GM19463 (cell line): ENCODE measurements around the gene ERRFI1.

Experiments used
- ATAC-seq: cut with Tn5 transposase; IDR thresholded peaks from one replicate; pipeline ENCODE4 v1.9.1; 2021; ENCODE audit warnings: mild to moderate bottlenecking, moderate library complexity; ENCODE audit not compliant: unreplicated experiment

The ERRFI1 gene

GRCh38 chr1:8020032-8020431 lies 6.1 kb downstream of the ERRFI1 start:
- no peak for ATAC-seq

DNA sequence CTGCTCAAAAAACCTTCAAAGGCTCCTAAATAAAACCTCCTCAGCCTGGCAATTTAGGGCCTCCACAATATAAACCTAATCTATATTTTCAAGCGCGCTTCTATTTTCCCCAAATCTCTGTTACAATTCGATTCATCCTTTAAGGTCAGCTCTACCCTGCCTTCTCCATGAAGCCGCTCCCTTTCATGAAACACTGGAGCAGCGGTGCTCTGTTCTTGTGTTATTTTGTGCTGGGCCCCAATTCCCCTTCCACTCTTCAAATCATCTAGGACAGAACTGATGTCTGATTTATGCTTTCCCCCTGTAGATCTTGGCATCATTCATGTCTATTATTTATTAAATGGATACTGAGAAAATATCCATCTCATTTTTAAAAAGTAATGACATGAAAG lies 6.9 kb downstream of the ERRFI1 start:
- no peak for ATAC-seq

DNA sequence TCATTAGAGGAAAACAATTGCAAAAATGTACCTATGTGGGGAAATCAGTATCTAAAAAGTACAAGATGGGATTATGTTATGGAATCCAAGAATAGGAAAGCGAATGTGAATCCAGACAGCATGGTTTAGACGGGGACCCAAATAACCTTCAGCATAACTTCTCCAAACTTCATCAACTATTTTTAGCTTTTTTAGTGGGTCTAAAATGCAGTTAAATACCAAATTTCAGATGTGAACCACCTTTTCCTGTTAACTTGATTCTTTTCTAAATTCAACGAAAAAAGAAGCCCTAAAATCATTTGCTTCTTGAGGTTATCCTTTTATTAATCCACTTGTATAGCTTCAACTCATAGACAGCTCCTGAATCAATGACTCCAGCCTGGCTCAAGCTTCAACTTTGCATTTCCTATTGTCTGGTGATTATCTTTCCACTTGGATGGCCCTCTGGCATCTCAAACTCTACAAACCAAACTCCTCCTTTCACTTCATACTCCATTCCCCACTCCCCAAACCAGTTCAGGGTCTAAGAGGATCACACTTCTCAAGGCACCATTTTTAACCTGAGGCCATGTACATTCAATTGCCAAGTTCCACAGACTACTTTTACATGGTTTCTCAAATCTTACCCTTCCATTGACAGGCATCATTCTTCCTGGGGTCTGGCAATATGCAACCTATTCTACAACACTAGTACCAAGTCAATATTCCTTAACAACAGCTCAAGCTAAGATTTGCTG lies 7.4 kb downstream of the ERRFI1 start:
- no peak for ATAC-seq

GRCh38 chr1:8017495-8018197 lies 8.5 kb downstream of the ERRFI1 start:
- ATAC-seq: no peak

- ATAC-seq: no peak
Measured at GRCh38 chr1:8016895-8017241, 9.2 kb downstream of the ERRFI1 start.

DNA sequence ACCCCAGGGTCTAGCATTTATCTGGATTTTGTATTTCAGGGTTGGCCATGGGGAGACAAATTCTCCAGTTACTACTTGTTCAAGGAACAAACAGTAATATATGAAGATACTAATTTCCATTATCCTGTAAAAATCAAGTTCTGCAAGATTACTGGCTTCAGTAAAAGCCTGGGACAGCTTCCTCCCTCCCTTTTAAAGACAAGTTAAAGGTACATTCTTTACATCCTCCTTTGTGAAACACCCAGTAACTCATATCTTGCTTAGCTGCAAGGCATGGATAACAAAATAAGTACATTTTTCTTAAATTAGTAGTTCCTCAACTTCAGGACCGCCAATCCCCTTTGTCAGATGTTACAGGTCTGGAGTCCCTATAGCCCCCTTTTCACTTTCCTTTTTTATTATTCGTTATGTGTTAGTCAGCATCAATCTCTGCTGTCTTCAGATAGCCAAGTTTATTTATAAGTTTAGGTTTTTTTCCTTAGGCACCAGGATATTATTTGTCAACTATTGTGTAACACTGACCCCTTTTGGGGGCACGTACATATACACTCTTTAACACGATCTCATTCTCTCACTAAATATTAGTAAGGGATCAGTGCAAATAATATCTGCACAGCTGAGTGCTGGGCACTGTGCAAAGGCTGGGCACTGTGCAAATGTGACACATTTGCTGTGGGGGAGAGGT lies 9.8 kb downstream of the ERRFI1 start:
- ATAC-seq: no peak

DNA sequence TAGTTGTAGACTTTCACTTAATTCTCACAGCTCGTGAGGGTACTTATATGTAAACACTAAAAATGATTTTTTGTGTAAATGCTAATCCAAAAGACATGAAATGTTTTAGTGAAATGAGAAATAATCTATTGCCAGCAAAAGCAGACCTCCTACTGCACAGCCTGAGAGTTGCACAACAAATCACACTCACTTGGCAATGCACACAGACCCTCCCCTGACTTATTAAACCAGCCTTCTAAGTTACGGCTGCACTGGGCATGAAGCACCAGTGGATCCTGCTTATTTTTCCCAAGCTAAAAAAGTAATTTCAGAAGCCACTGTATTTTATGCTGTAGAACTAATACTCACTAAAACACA lies 10.3 kb downstream of the ERRFI1 start:
- no peak for ATAC-seq

DNA sequence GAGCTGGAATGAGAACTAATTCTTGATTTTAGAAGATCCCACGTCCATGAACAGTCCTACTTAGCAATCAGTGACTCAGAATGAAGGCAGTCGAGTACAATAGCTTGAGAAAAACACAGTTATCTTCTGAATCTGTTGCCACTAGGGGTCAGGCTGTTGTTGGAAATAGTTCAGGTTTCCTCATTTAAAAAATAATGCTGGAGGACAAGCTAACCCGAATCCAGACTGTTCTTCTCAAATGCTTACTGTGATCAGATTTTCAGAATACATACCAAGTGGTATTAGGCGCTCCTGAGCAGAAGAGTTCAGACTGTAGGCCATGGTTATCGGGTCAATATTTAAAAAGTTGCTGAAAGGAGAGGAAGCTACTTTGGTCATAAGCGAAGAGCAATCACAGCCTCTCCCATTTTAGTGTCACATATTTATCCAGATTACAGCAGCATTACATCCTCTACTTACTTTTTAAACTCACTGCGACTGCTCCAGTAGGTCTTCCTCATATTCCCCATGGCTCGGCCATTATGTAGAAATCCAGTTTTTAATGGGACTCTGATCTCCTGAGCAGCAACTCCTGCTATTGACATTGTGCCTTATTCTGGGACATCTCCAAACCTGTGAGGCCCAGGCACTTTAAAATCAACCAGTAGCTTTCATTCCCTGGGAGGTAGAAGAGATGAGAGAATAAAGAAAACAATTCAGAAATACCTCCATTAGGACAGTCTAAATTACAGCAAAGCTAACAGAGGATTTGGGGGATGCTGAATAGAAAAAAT lies 10.9 kb downstream of the ERRFI1 start:
- ATAC-seq: no peak

GRCh38 chr1:8014381-8014988 lies 11.6 kb downstream of the ERRFI1 start:
- ATAC-seq: no peak

DNA sequence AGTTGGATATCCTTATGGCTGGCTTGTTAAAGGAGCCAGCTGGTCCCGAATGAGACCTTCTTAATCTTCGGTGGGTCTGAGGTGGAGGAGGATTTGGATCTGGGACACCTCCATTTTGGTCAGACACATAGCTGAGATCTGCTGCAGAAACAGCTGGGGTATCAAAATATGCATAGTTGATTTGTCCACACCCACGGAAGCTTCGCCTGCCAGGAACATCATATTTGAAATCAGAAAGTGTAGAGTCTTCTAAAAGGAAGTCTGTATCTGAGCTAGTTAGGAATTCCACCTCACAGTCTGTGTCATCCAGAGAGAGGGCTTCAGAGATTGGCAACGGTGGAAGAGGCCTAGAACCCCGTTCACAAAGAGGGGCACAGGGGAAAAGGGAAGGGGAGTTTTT lies 12.3 kb downstream of the ERRFI1 start:
- ATAC-seq: no peak

DNA sequence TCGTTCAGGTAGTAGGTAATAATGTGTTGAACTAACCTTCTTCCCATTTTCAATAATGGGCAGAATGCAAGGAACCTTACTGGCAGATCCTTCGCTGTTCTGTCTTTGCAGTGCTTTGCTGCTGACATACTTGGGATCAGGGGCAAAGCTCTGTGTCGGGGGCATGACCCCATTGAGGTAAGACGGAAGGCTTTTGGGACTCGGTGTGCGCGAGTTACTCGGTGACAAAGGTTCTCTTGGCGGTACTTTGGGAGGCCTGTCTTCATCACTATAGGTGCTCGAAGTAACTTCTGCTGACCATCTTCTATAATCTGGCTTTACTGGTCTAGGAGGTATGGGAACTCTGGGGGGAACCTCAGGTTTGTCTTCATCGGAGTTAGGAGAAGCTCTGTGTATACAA lies 12.7 kb downstream of the ERRFI1 start:
- ATAC-seq: no peak

- no peak for ATAC-seq
Measured at GRCh38 chr1:8012955-8013354, 13.2 kb downstream of the ERRFI1 start.

- no peak for ATAC-seq
Measured at GRCh38 chr1:8011923-8012858, 13.9 kb downstream of the ERRFI1 start.

DNA sequence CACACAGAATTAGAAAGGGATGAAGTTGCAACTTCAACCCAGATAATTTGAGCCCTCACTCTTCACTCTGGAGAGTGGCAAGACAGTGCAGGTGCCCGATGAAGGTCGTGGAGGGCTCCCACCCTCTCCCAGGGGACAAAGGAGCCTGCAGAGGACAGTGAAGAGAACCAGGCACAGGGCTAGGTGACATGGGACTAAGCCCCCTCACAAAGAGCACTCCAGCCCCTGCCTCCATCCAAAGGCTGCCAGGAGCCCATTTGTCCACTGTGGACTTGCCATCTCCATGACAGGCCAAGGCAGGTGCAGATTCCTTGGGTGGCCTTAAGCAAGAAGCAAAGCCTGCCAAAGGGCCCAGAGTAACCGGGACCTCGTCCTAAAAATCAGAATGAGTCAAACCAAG lies 15.1 kb downstream of the ERRFI1 start:
- ATAC-seq: no peak

- no peak for ATAC-seq
Measured at GRCh38 chr1:8010080-8010664, 15.9 kb downstream of the ERRFI1 start.

DNA sequence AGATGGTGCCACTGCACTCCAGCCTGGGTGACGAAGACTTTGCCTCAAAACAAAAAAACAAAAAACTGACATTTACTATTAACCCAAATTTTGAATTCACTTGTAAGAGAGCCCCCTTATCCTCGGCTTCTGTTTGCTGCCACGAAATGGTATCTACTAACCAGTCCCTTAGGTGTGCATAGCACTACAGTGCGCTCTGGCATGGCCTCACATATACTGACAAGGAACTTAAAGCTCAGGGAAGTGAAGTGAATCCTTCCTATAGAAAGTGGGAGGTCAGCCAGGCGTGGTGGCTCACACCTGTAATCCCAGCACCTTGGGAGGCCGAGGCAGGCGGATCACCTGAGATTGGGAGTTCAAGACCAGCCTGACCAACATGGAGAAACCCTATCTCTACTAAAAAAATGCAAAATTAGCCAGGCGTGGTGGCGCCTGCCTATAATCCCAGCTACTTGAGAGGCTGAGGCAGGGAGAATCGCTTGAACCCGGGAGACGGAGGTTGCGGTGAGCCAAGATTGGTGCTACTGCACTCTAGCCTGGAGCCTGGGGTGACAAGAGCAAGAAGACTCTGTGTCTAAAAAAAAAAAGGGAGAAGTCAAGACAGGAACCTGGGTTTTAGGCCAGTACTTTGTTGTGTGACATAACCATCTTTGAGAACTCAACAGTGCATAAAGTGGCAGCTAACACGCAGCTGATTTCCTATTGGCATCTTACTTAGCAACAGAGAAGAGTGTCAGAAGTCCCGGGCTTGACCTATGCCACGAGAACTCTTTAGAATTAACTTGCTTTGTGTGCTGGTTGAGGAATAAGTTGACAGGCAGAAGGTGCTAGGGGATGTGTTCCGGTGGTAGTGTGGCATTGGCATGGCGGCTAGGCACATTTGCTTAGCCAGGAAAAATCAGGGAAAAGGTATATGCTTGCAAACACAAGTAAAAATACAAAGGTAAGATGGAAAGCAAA lies 16.8 kb downstream of the ERRFI1 start:
- ATAC-seq: no peak

DNA sequence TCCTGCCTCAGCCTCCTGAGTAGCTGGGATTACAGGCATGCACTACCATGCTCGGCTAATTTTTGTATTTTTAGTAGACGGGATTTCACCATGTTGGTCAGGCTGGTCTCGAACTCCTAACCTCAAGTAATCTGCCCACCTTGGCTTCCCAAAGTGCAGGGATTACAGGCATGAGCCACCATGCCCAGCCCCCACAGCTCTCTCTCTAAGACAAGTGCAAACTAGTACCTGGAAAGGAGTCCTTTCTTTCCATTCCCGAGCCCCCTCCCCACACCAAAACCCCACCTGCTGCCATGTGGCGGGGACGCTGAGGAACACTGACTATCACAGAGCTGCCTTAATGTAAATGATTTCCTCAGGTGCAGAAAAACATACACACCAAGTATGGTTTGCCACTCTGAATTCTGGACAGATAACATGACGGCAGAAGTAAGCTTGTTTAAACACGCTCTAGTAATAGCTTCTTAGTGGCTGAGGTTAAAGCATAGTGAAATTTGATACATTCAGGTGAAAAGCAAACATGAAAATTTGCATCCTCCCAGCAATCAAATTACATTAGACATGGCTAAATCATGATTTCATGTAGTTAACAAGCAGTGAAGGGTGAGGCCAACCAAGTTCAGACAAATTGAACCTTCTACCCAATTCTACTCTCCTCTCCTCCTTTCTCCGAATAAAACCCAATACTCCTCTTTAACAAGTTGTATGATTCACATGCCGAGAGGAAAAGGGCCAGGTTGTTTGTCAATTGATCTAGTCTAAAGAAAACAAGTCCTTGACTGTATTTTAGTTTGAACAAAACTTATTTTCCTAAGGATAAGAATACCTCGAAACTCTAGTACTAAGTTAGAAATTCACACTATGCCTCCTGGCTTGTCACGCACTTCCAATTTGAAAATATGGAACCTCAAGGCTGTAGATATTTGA lies 19.8 kb downstream of the ERRFI1 start:
- no peak for ATAC-seq
